ENCODE results near the gene KDELR1.

Gene KDELR1

GRCh38 chr19:48381178-48381950 lies 10.0 kb downstream of the KDELR1 start:
- Histone ChIP-seq H3F3A (ENCODE audit: control insufficient read depth, insufficient read depth) (0 out of 2 replicates have a peak, but pooled peaks cover 3% of the 10 kb centered on the region), H3K9me2 (replicated peaks; ENCODE audit: control insufficient read depth, low read length) (no peaks in the 10 kb centered on the region), H3K27me3 (ENCODE audit: control insufficient read depth, low read length) (no peaks in the 10 kb centered on the region), H3K4me1 (ENCODE audit: control insufficient read depth, low read length) (no peaks in the 10 kb centered on the region), H3K27ac (ENCODE audit: low read depth, low read length) (no peak overlapping the region), H3K9me3 (ENCODE audit: control insufficient read depth, insufficient read depth, low read length) (no peaks in the 10 kb centered on the region), H3K4me3 (ENCODE audit: low read length) (no peak overlapping the region), H3K79me2 (ENCODE audit: control insufficient read depth, low read length) (no peaks in the 10 kb centered on the region), H3K36me3 (ENCODE audit: control insufficient read depth, low read length) (peaks cover 41% of the 10 kb centered on the region), H4K20me1 (ENCODE audit: control insufficient read depth, insufficient read depth, low read depth, low read length) (no peaks in the 10 kb centered on the region), H3K4me2 (ENCODE audit: low read length) (no peak overlapping the region)
- TF ChIP-seq CTCF (IDR thresholded peaks at IDR 0.05; ENCODE audit: low read depth, low read length, poor library complexity, severe bottlenecking) (no peak), EZH2phosphoT487 (IDR thresholded peaks at IDR 0.05; ENCODE audit: borderline replicate concordance, low read length) (no peak)

DNA sequence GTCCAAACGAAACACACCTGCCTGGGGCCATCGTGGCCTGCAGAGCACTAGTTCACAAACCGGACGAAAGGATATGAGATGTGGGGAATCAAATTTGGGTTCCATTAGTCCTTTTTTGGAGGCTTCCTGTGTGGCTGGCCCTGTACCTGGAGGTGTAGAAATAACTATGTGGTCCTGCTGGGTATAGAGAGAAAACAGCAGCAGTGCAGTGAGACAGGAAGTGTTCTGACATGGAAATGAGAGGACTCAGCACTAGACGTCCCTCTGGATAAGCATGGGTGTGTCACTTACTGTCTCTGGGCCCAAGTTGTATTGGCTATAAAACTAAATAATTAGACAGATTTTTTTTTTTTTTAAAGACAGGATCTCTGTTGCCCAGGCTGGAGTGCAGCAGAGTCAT lies 12.3 kb downstream of the KDELR1 start:
- no peaks in the 10 kb centered on the region for H3K79me2 ChIP-seq (ENCODE audit: control insufficient read depth, low read length)
- H4K20me1 ChIP-seq (ENCODE audit: control insufficient read depth, insufficient read depth, low read depth, low read length): no peaks in the 10 kb centered on the region
- H3F3A ChIP-seq (ENCODE audit: control insufficient read depth, insufficient read depth): 0 out of 2 replicates have a peak, but pooled peaks cover 3% of the 10 kb centered on the region
- H3K36me3 ChIP-seq (ENCODE audit: control insufficient read depth, low read length): peaks cover 24% of the 10 kb centered on the region
- H3K9me3 ChIP-seq (ENCODE audit: control insufficient read depth, insufficient read depth, low read length): no peaks in the 10 kb centered on the region
- H3K4me3 ChIP-seq (ENCODE audit: low read length): no peak overlapping the region
- H3K9me2 ChIP-seq (replicated peaks; ENCODE audit: control insufficient read depth, low read length): no peaks in the 10 kb centered on the region
- TF ChIP-seq EZH2phosphoT487 (IDR thresholded peaks at IDR 0.05; ENCODE audit: borderline replicate concordance, low read length): no peak
- no peak for TF ChIP-seq CTCF (IDR thresholded peaks at IDR 0.05; ENCODE audit: low read depth, low read length, poor library complexity, severe bottlenecking)
- no peaks in the 10 kb centered on the region for H3K4me1 ChIP-seq (ENCODE audit: control insufficient read depth, low read length)
- H3K27ac ChIP-seq (ENCODE audit: low read depth, low read length): no peak overlapping the region
- H3K27me3 ChIP-seq (ENCODE audit: control insufficient read depth, low read length): no peaks in the 10 kb centered on the region
- no peak overlapping the region for H3K4me2 ChIP-seq (ENCODE audit: low read length)

- Histone ChIP-seq H3K4me1 (ENCODE audit: control insufficient read depth, low read length) (no peaks in the 10 kb centered on the region), H4K20me1 (ENCODE audit: control insufficient read depth, insufficient read depth, low read depth, low read length) (no peaks in the 10 kb centered on the region), H3K4me2 (ENCODE audit: low read length) (no peak overlapping the region)
These were observed 13.2 kb downstream of the KDELR1 start for GRCh38 chr19:48378194-48378570.

More at GRCh38 chr19:48378194-48378570, 13.2 kb downstream of the KDELR1 start:
- Histone ChIP-seq H3K9me3 (ENCODE audit: control insufficient read depth, insufficient read depth, low read length) (no peaks in the 10 kb centered on the region), H3K9me2 (replicated peaks; ENCODE audit: control insufficient read depth, low read length) (no peaks in the 10 kb centered on the region), H3K36me3 (ENCODE audit: control insufficient read depth, low read length) (peaks cover 18% of the 10 kb centered on the region), H3K4me3 (ENCODE audit: low read length) (no peak overlapping the region), H3F3A (ENCODE audit: control insufficient read depth, insufficient read depth) (0 out of 2 replicates have a peak, but pooled peaks cover 3% of the 10 kb centered on the region), H3K27me3 (ENCODE audit: control insufficient read depth, low read length) (no peaks in the 10 kb centered on the region), H3K27ac (ENCODE audit: low read depth, low read length) (no peak overlapping the region), H3K79me2 (ENCODE audit: control insufficient read depth, low read length) (no peaks in the 10 kb centered on the region)
- no peak for TF ChIP-seq CTCF (IDR thresholded peaks at IDR 0.05; ENCODE audit: low read depth, low read length, poor library complexity, severe bottlenecking)
- no peak for TF ChIP-seq EZH2phosphoT487 (IDR thresholded peaks at IDR 0.05; ENCODE audit: borderline replicate concordance, low read length)

All from DOHH2 (cell line).